Gastroesophageal sphincter (tissue), 4 donors: ENCODE data around the gene HOXB6. TPM values are rescaled to one million over a fixed set of nuclear protein-coding genes. Genes with fewer than 3 reads are reported as not detected.

Source experiments
- ATAC-seq: fragments of 150-250 bp; one replicate; pipeline ENCODE4 v1.9.1; 2016; ENCODE audit warnings: mild to moderate bottlenecking, moderate library complexity
- H3K27ac ChIP-seq, 4 donors: fragments of 200-600 bp; sonication (generic) in 3 of 4; 1 replicate in 3 of 4; 2 replicates in 1 of 4; pipeline ENCODE4 v1.5.1; 2016 to 2019
- H3K27me3 ChIP-seq: fragments of 200-600 bp; sonication (generic); one replicate; pipeline ENCODE4 v1.5.1; 2019
- H3K36me3 ChIP-seq, 2 donors: fragments of 200-600 bp; sonication (generic); one replicate each; pipeline ENCODE4 v1.5.1; 2019; ENCODE audit warnings: control low read depth in 1 of 2
- H3K4me1 ChIP-seq, 3 donors: fragments of 200-600 bp; sonication (generic); 1 replicate in 2 of 3; 2 replicates in 1 of 3; pipeline ENCODE4 v1.5.1; 2016 to 2019; ENCODE audit warnings: control low read depth in 2 of 3
- H3K4me3 ChIP-seq, 2 donors: fragments of 200-600 bp; sonication (generic); one replicate each; pipeline ENCODE4 v1.5.1; 2019; ENCODE audit warnings: mild to moderate bottlenecking in 1 of 2, moderate library complexity in 1 of 2
- H3K9me3 ChIP-seq, 3 donors: fragments of 200-600 bp; sonication (generic); one replicate each; pipeline ENCODE4 v1.5.1; 2017 to 2019; ENCODE audit warnings: control low read depth in 2 of 3
- EP300 ChIP-seq: sonication (generic); formaldehyde crosslinking; IDR thresholded peaks from one replicate; pipeline ENCODE4 v1.6.1; 2017; ENCODE audit warnings: antibody characterized with exemption, mild to moderate bottlenecking
- POLR2A ChIP-seq, 2 donors: fragments of 450-650 bp; IDR thresholded peaks; one replicate each; pipeline ENCODE4 v1.6.1; 2017; ENCODE audit warnings: antibody characterized with exemption in 2 of 2, mild to moderate bottlenecking in 2 of 2, moderate library complexity in 1 of 2
- POLR2AphosphoS5 ChIP-seq: sonication (generic); formaldehyde crosslinking; IDR thresholded peaks from one replicate; pipeline ENCODE4 v1.6.1; 2017; ENCODE audit warnings: antibody characterized with exemption
- WGBS, 2 donors: methylation state at CpG; one replicate each; pipeline ENCODE4 v1.1.5; 2018; ENCODE audit warnings: low coverage in 1 of 2; 5-methylcytosine and 5-hydroxymethylcytosine counted together
- total RNA-seq, 4 donors: library from RNA; depleted of rRNA; stranded (reverse); fragments of >200 nt; gene quantifications; one replicate each; pipeline ENCODE4 v1.1.0, GENCODE V29; 2016
- TF ChIP-seq, protein P1 (sequence below), 4 experiments: fragments of 200-600 bp in 2 of 4; fragments of 450-650 bp in 2 of 4; sonication (generic) in 1 of 4; IDR thresholded peaks; one replicate each; pipeline ENCODE4 v1.5.1; 2017 to 2019; ENCODE audit warnings: antibody characterized with exemption in 4 of 4, mild to moderate bottlenecking in 2 of 4, moderate library complexity in 2 of 4

Gene HOXB6
- total RNA-seq, 4 donors from 2014 or later: 4.9 to 40.1 (median 5.1) TPM

GRCh38 chr17:48577330-48577945, 27.3 kb downstream of the HOXB6 start:
- TF ChIP-seq, protein P1, sequence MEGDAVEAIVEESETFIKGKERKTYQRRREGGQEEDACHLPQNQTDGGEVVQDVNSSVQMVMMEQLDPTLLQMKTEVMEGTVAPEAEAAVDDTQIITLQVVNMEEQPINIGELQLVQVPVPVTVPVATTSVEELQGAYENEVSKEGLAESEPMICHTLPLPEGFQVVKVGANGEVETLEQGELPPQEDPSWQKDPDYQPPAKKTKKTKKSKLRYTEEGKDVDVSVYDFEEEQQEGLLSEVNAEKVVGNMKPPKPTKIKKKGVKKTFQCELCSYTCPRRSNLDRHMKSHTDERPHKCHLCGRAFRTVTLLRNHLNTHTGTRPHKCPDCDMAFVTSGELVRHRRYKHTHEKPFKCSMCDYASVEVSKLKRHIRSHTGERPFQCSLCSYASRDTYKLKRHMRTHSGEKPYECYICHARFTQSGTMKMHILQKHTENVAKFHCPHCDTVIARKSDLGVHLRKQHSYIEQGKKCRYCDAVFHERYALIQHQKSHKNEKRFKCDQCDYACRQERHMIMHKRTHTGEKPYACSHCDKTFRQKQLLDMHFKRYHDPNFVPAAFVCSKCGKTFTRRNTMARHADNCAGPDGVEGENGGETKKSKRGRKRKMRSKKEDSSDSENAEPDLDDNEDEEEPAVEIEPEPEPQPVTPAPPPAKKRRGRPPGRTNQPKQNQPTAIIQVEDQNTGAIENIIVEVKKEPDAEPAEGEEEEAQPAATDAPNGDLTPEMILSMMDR (IDR thresholded peaks at IDR 0.05): no peak
- peak; percentile 72 for TF ChIP-seq POLR2AphosphoS5
- H3K27me3 ChIP-seq: no peaks in the 10 kb centered on the region
- H3K4me3 ChIP-seq: peak overlapping the region; percentile 66 to 81
- no peaks in the 10 kb centered on the region for H3K9me3 ChIP-seq
- H3K4me1 ChIP-seq: peaks cover 10 to 85% (median 10%) of the 10 kb centered on the region in 3 donors
- ATAC-seq: no peak
- WGBS, 2 donors: 0 to 3% methylated on average over 4 to 6 of the region's 19 CpGs
- peak overlapping the region; percentile 97 to 98 (median 97) for H3K27ac ChIP-seq
- no peaks in the 10 kb centered on the region for H3K36me3 ChIP-seq

GRCh38 chr17:48576479-48577309, 28.1 kb downstream of the HOXB6 start:
- Histone ChIP-seq H3K36me3 (no peaks in the 10 kb centered on the region), H3K4me3 (peak overlapping the region; percentile 66 to 81), H3K4me1 (peaks cover 12 to 90% (median 17%) of the 10 kb centered on the region in 3 donors), H3K27ac (peak overlapping the region; percentile 97 to 98 (median 97)), H3K27me3 (no peaks in the 10 kb centered on the region), H3K9me3 (no peaks in the 10 kb centered on the region)
- no peak for TF ChIP-seq EP300
- TF ChIP-seq, protein P1 (IDR thresholded peaks at IDR 0.05): peak in 1 of 4 experiments; percentile 6
- TF ChIP-seq POLR2A (IDR thresholded peaks at IDR 0.05): peak; percentile 52 to 67
- peak; percentile 83 for TF ChIP-seq POLR2AphosphoS5
- peak; percentile 57 for ATAC-seq
- WGBS, 2 donors: 0 to 5% methylated on average over 3 to 8 of the region's 43 CpGs

DNA sequence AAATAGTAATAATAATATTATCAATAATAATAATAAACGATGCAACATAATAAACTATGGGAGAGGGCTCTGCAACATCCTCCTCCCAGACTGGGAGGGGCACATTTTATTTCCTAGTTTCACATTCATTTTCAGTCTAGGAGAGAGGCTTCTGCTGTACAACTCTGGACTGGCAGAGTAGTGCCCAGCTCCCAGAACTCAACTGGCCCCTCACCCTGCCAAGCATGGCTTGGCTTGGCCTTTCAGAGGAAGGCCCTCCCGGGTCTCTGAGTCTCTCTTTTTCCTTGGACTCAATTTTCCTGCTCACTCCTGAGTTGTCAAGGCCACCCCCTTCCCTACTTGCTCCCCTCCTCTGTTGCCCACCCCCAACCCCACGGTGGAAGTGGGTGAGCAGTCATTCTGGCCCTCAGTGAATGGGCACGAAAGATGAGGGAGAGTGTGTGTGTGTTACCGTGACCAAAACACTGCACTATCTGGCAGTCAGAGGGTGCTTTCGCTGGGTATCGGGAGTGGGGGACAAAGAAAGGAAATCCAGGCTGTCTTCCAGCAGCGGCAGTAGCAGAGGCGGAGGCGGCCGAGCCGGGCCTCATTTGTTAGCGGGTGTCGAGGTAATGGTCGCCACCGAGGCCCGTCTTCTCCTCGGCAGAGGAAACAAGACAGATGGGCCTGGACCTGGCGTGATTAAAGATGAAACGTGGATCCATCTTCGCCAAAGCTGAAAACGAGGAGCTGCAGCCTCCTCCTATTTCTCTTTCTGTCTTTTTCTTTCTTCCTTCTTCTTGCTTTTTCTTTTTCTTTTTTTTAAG, 28.9 kb downstream of the HOXB6 start:
- Histone ChIP-seq H3K27me3 (no peaks in the 10 kb centered on the region), H3K4me3 (peak overlapping the region; percentile 66 to 81), H3K4me1 (peaks cover 12 to 90% (median 19%) of the 10 kb centered on the region in 3 donors), H3K27ac (peak overlapping the region; percentile 97 to 98 (median 97)), H3K36me3 (no peaks in the 10 kb centered on the region), H3K9me3 (no peaks in the 10 kb centered on the region)
- TF ChIP-seq POLR2AphosphoS5: peak; percentile 40
- TF ChIP-seq, protein P1 (IDR thresholded peaks at IDR 0.05): no peak
- 15 to 19% methylated on average over 13 to 17 of the region's 22 CpGs for WGBS, 2 donors
- ATAC-seq: no peak

- H3K27ac ChIP-seq: peak overlapping the region; percentile 97 to 98 (median 97)
- no peak for ATAC-seq
- H3K27me3 ChIP-seq: no peaks in the 10 kb centered on the region
- H3K4me1 ChIP-seq: peaks cover 12 to 90% (median 19%) of the 10 kb centered on the region in 3 donors
- WGBS, 2 donors: 18 to 19% methylated on average over 7 of the region's 7 CpGs
- H3K36me3 ChIP-seq: no peaks in the 10 kb centered on the region
- TF ChIP-seq POLR2AphosphoS5 (peak; percentile 3), EP300 (no peak), POLR2A (IDR thresholded peaks at IDR 0.05) (no peak)
- TF ChIP-seq, protein P1 (IDR thresholded peaks at IDR 0.05): no peak
- no peaks in the 10 kb centered on the region for H3K9me3 ChIP-seq
- H3K4me3 ChIP-seq: peak overlapping the region in 1 of 2 donors; percentile 81
Measured at GRCh38 chr17:48575066-48575582, 29.7 kb downstream of the HOXB6 start.
